GM19023 (cell line): ENCODE results near the gene PPP1R27.

Experiments
- ATAC-seq: cut with Tn5 transposase; IDR thresholded peaks from one replicate; pipeline ENCODE4 v1.9.1; 2021; ENCODE audit warnings: mild to moderate bottlenecking, moderate library complexity; ENCODE audit not compliant: unreplicated experiment

The PPP1R27 gene

GRCh38 chr17:81807210-81807719 lies 27.6 kb downstream of the PPP1R27 start:
- no peak for ATAC-seq

GRCh38 chr17:81806461-81807209 lies 28.2 kb downstream of the PPP1R27 start:
- ATAC-seq, result no peak

GRCh38 chr17:81805707-81806460 lies 29.0 kb downstream of the PPP1R27 start:
- ATAC-seq, result no peak

GRCh38 chr17:81804559-81805399 lies 30.1 kb downstream of the PPP1R27 start:
- no peak for ATAC-seq

- no peak for ATAC-seq
Observed at GRCh38 chr17:81803728-81804558, 30.9 kb downstream of the PPP1R27 start, which contains the start of gene GCGR. Gene GCGR (plus strand): TSS chr17:81804150. CDS start chr17:81809019, 4,869 bp downstream.

GRCh38 chr17:81802856-81803643 lies 31.8 kb downstream of the PPP1R27 start:
- no peak for ATAC-seq

GRCh38 chr17:81802048-81802758 lies 32.6 kb downstream of the PPP1R27 start:
- no peak for ATAC-seq

- ATAC-seq, result no peak
Observed at GRCh38 chr17:81801327-81801726, 33.5 kb downstream of the PPP1R27 start.

- ATAC-seq, result no peak
Observed at GRCh38 chr17:81794509-81794908, 40.3 kb downstream of the PPP1R27 start.

- ATAC-seq, result no peak
Observed at GRCh38 chr17:81794074-81794476, 40.8 kb downstream of the PPP1R27 start.

GRCh38 chr17:81792675-81793615 lies 41.9 kb downstream of the PPP1R27 start:
- ATAC-seq, result no peak
